NCI-H1436 (cell line): ENCODE data around the gene PTK6.
"Not testable (repeated sequence)": the region's sequence is repeated elsewhere in the genome, so short reads cannot be mapped to it uniquely, and the experiment has no call there.

Source experiments
- DNase-seq: peaks from one replicate; lab custom pipeline; 2025; lab: John Stamatoyannopoulos, UW

PTK6 gene

GRCh38 chr20:63529180-63529860 is 7.9 kb downstream of the PTK6 start:
- DNase-seq, result no peak

- DNase-seq, result no peak
Observed at GRCh38 chr20:63527184-63527583, 10.0 kb downstream of the PTK6 start.

GRCh38 chr20:63525971-63526370 is 11.2 kb downstream of the PTK6 start:
- no peak for DNase-seq

GRCh38 chr20:63525185-63525584 is 12.0 kb downstream of the PTK6 start:
- no peak for DNase-seq

- no peak for DNase-seq
Observed at GRCh38 chr20:63522981-63523611, 14.1 kb downstream of the PTK6 start.

- no peak for DNase-seq
Observed at GRCh38 chr20:63522091-63522868, 14.9 kb downstream of the PTK6 start.

GRCh38 chr20:63521602-63522001 is 15.6 kb downstream of the PTK6 start:
- DNase-seq, result no peak

- peak; percentile 63 for DNase-seq
Observed at GRCh38 chr20:63520934-63521601, 16.1 kb downstream of the PTK6 start.

GRCh38 chr20:63520504-63520933 is 16.7 kb downstream of the PTK6 start, which contains the start of gene PPDPF:
PPDPF (plus strand) TSS chr20:63520765; CDS start chr20:63521309, 544 bp downstream.
- DNase-seq, result peak; percentile 74

- peak; percentile 69 for DNase-seq
Observed at GRCh38 chr20:63519668-63520503, 17.3 kb downstream of the PTK6 start.

GRCh38 chr20:63518946-63519667 is 18.1 kb downstream of the PTK6 start:
- DNase-seq, result no peak

- DNase-seq, result no peak
Observed at GRCh38 chr20:63518351-63518861, 18.8 kb downstream of the PTK6 start.

GRCh38 chr20:63517376-63518309 is 19.5 kb downstream of the PTK6 start:
- no peak for DNase-seq

- not testable (repeated sequence) for DNase-seq
Observed at GRCh38 chr20:63514520-63514919, 22.7 kb downstream of the PTK6 start.

GRCh38 chr20:63513207-63513606 is 24.0 kb downstream of the PTK6 start:
- no peak for DNase-seq

GRCh38 chr20:63509088-63509564 is 28.1 kb downstream of the PTK6 start:
- peak; percentile 28 for DNase-seq

- peak; percentile 63 for DNase-seq
Observed at GRCh38 chr20:63508072-63508768, 29.0 kb downstream of the PTK6 start.

GRCh38 chr20:63507083-63507743 is 30.0 kb downstream of the PTK6 start:
- DNase-seq, result no peak
